ENCODE measurements around the gene BCL2L14. TPM values are rescaled to one million over a fixed set of nuclear protein-coding genes. Genes with fewer than 3 reads are reported as not detected.
"Not testable (repeated sequence)": the region's sequence is repeated elsewhere in the genome, so short reads cannot be mapped to it uniquely, and the experiment has no call there.

The BCL2L14 gene
- total RNA-seq, 2 experiments from 2014 or later, result 3.4 to 4.9 TPM

GRCh38 chr12:12138203-12139154 is 67.7 kb downstream of the BCL2L14 start:
- H3K27me3 Mint-ChIP-seq, result peaks cover 26% of the 10 kb centered on the region
- H3K4me1 Mint-ChIP-seq, result no peaks in the 10 kb centered on the region
- DNase-seq (no peak), ATAC-seq (ENCODE audit: low read depth) (no peak)
- H3K27ac Mint-ChIP-seq, result no peak overlapping the region
- H3K9me3 Mint-ChIP-seq, result no peaks in the 10 kb centered on the region
- no peak overlapping the region for H3K4me3 Mint-ChIP-seq
- no peaks in the 10 kb centered on the region for H3K36me3 Mint-ChIP-seq
- POLR2A ChIA-PET, result no interaction called here

GRCh38 chr12:12141000-12141399 is 70.3 kb downstream of the BCL2L14 start:
- no peak for DNase-seq
- no peaks in the 10 kb centered on the region for H3K4me1 Mint-ChIP-seq
- H3K36me3 Mint-ChIP-seq, result no peaks in the 10 kb centered on the region
- H3K4me3 Mint-ChIP-seq, result no peak overlapping the region
- no peak overlapping the region for H3K27ac Mint-ChIP-seq
- POLR2A ChIA-PET, result no interaction called here
- ATAC-seq (ENCODE audit: low read depth), result no peak
- H3K9me3 Mint-ChIP-seq, result no peaks in the 10 kb centered on the region
- peaks cover 28% of the 10 kb centered on the region for H3K27me3 Mint-ChIP-seq

GRCh38 chr12:12144531-12144930 is 73.8 kb downstream of the BCL2L14 start:
- DNase-seq; ATAC-seq (ENCODE audit: low read depth); H3K4me1 Mint-ChIP-seq; H3K9me3 Mint-ChIP-seq; H3K4me3 Mint-ChIP-seq; H3K36me3 Mint-ChIP-seq; H3K27ac Mint-ChIP-seq; POLR2A ChIA-PET: not testable (repeated sequence)
- H3K27me3 Mint-ChIP-seq, result peaks cover 21% of the 10 kb centered on the region

- Mint-ChIP-seq H3K27me3 (peaks cover 11% of the 10 kb centered on the region), H3K4me1 (no peaks in the 10 kb centered on the region), H3K27ac (no peak overlapping the region), H3K9me3 (no peaks in the 10 kb centered on the region), H3K4me3 (no peak overlapping the region), H3K36me3 (no peaks in the 10 kb centered on the region)
- ATAC-seq (ENCODE audit: low read depth) (no peak), DNase-seq (no peak)
- POLR2A ChIA-PET, result no interaction called here
These were observed 76.4 kb downstream of the BCL2L14 start for GRCh38 chr12:12147111-12147510.

Small RNA genes within 50 kb of the gene (microRNA-seq; reads per million reads assigned to microRNA genes)
- not detected for gene MIR1244-4

Other genes with a start within 250 kb of the BCL2L14 start
- gene LRP6, start 196.1 kb downstream of the BCL2L14 start, total RNA-seq, result 1 to 10 TPM in 1 of 2 experiments, under 1 TPM in 1; 0.48 to 1.1 TPM

All from activated naive CD8-positive, alpha-beta T cell treated with anti-CD3 and anti-CD28 coated beads, Interleukin-2, amount 10 ng/mL, durations not matched to agents 7 days and 5 days (primary cell).